ENCODE measurements around the gene DYNAP.
A peak's percentile ranks its signal among the peaks of the same experiment; 100 is the strongest.

DYNAP gene

GRCh38 chr18:54626779-54627178 is 35.7 kb downstream of the DYNAP start:
- DNase-seq = no peak
- in situ Hi-C loops (cut with MboI; ENCODE audit: low pct_unique_long_range_greater_than_20kb, low sequenced_read_pairs) = no loop called here

GRCh38 chr18:54630963-54631362 is 39.9 kb downstream of the DYNAP start:
- DNase-seq = no peak
- in situ Hi-C loops (cut with MboI; ENCODE audit: low pct_unique_long_range_greater_than_20kb, low sequenced_read_pairs) = no loop called here

- no peak for DNase-seq
- in situ Hi-C loops (cut with MboI; ENCODE audit: low pct_unique_long_range_greater_than_20kb, low sequenced_read_pairs) = no loop called here
Measured at GRCh38 chr18:54636217-54636616, 45.2 kb downstream of the DYNAP start.

- in situ Hi-C loops (cut with MboI; ENCODE audit: low pct_unique_long_range_greater_than_20kb, low sequenced_read_pairs) = no loop called here
- no peak for DNase-seq
Measured at GRCh38 chr18:54641734-54642133, 50.7 kb downstream of the DYNAP start.

GRCh38 chr18:54647176-54647575 is 56.1 kb downstream of the DYNAP start:
- DNase-seq = peak; percentile 64

More at GRCh38 chr18:54647176-54647575, 56.1 kb downstream of the DYNAP start:
- in situ Hi-C loops (cut with MboI; ENCODE audit: low pct_unique_long_range_greater_than_20kb, low sequenced_read_pairs) = no loop called here

Data from KBM-7 (cell line).